ENCODE measurements around the gene C3orf18.

The C3orf18 gene

DNA sequence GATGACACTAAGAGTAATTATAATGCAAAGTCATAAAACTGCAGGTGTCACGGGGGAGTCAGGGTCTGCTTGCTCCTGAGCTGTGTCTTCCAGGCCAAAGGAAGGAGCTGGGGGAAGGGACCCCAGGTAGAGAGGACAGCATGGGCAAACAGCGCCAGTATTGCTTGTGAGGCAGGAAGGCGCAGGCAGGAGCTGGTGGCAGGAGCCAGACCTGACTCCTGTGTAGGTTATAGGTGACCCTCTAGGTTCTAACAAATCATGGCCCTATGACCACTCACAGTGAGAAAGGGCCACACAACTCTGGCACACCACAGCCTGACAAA lies 42.2 kb upstream of the C3orf18 start:
- Histone ChIP-seq H3K9ac (ENCODE audit: low read length) (no peak overlapping the region), H3K4me1 (ENCODE audit: control insufficient read depth, insufficient read depth, low read length) (peaks cover 34% of the 10 kb centered on the region), H3K27me3 (replicated peaks; ENCODE audit: control insufficient read depth, insufficient read depth, low read length) (no peaks in the 10 kb centered on the region), H3K36me3 (ENCODE audit: control insufficient read depth, insufficient read depth, low read length, severe bottlenecking) (peaks cover 23% of the 10 kb centered on the region), H3K4me3 (ENCODE audit: low read length) (no peak overlapping the region), H3K9me3 (ENCODE audit: control insufficient read depth, low read length) (no peaks in the 10 kb centered on the region)
- DNase-seq (ENCODE audit: low read depth), result no peak

DNA sequence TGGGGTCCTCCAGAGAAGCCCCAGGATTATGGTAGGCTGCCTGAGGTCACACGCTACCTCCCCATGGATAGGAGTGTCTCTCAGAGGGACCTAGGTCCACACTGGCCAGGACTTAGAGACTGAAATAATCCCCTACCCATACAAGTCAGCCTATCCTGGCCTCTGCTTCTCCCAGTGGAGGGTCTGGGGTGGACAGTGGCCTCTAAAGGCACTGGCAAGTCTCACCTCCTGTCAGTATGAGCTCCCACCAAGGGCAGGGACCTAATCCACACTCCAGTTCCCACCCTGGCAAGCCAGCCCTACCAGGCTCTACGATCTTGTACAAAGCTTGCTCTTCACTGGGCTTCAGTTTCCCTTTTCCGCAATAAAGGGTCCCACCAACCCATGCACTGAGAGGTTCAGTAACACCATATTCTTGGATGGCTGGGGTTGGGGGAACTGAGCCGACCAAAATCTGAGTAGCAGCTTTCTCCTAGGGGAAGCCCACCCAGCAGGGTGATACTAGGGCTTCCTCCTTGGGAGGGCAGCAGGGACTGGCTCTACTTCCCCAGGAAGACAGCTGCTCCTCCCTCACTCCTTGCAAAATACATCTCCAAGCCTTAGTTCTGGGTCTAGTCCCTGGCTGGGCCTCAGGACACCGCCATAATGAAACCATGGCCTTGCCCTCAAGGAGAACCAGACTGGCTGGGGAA lies 41.7 kb upstream of the C3orf18 start:
- Histone ChIP-seq H3K36me3 (ENCODE audit: control insufficient read depth, insufficient read depth, low read length, severe bottlenecking) (peaks cover 24% of the 10 kb centered on the region), H3K9ac (ENCODE audit: low read length) (no peak overlapping the region), H3K4me3 (ENCODE audit: low read length) (no peak overlapping the region), H3K4me1 (ENCODE audit: control insufficient read depth, insufficient read depth, low read length) (peaks cover 34% of the 10 kb centered on the region), H3K27me3 (replicated peaks; ENCODE audit: control insufficient read depth, insufficient read depth, low read length) (no peaks in the 10 kb centered on the region), H3K9me3 (ENCODE audit: control insufficient read depth, low read length) (no peaks in the 10 kb centered on the region)
- DNase-seq (ENCODE audit: low read depth), result no peak

DNA sequence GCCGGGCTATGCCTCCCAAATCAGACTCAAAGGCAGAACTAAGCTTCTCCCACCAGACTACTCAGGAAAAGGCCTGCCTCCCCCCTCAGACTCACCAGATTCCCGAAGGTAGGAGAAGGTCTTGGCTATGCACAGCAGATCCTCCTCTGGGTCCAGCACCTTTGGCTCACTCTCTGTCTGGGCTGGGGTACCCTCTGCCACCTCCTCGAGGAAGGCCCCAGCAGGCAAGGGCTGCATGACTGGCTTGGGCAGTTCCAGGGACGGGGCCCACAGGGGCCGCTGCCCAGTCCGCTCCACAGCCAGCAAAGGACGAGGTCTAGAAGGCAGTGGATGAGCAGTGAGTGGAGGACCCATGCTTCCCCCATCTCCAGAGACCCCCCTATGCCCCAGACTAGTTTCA lies 40.7 kb upstream of the C3orf18 start:
- no peak overlapping the region for H3K9ac ChIP-seq (ENCODE audit: low read length)
- H3K9me3 ChIP-seq (ENCODE audit: control insufficient read depth, low read length), result no peaks in the 10 kb centered on the region
- H3K36me3 ChIP-seq (ENCODE audit: control insufficient read depth, insufficient read depth, low read length, severe bottlenecking), result peaks cover 24% of the 10 kb centered on the region
- H3K4me1 ChIP-seq (ENCODE audit: control insufficient read depth, insufficient read depth, low read length), result peaks cover 30% of the 10 kb centered on the region
- no peak overlapping the region for H3K4me3 ChIP-seq (ENCODE audit: low read length)
- no peak for DNase-seq (ENCODE audit: low read depth)
- no peaks in the 10 kb centered on the region for H3K27me3 ChIP-seq (replicated peaks; ENCODE audit: control insufficient read depth, insufficient read depth, low read length)

DNA sequence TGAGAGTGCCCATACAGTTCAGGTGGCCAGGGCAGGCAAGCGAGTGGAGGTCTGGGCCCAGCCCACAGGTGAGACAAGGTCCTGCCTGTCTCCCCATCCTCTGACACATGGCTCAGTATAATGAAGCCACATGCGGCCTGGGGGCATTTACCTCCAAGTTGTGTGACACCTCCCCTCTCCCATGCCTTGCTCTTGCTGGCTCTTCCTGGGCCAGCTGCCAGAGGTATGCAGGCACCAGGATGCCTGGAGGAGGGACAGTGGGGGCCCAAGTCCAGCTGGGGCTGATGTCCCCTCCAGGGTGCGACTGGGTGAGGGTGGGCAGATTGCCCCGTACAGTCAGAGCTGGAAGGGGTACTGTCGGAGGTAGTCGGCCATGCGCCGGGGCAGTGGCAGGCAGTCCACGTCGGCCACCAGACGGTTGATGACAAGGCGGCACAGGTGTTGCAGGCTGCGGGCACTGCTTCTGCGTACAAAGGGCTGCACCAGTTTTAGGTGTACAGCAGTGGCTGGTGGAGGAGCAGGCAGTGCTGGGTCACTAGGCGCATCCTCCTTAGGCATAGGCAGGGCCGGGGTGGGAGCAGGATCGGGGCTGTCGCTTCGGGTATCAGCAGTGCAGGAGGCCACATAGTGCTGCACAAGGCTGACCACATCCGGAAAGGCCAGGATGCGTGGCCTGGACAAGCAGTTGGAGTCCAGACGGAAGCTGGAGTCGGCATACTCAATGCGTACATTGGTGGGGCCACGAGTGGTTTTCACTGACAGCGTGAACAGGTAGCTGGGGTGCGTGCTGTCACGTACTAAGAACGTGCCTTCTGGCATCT lies 39.9 kb upstream of the C3orf18 start:
- Histone ChIP-seq H3K4me3 (ENCODE audit: low read length) (no peak overlapping the region), H3K4me1 (ENCODE audit: control insufficient read depth, insufficient read depth, low read length) (peaks cover 27% of the 10 kb centered on the region), H3K9me3 (ENCODE audit: control insufficient read depth, low read length) (no peaks in the 10 kb centered on the region), H3K27me3 (replicated peaks; ENCODE audit: control insufficient read depth, insufficient read depth, low read length) (no peaks in the 10 kb centered on the region), H3K36me3 (ENCODE audit: control insufficient read depth, insufficient read depth, low read length, severe bottlenecking) (peaks cover 24% of the 10 kb centered on the region), H3K9ac (ENCODE audit: low read length) (no peak overlapping the region)
- no peak for DNase-seq (ENCODE audit: low read depth)

DNA sequence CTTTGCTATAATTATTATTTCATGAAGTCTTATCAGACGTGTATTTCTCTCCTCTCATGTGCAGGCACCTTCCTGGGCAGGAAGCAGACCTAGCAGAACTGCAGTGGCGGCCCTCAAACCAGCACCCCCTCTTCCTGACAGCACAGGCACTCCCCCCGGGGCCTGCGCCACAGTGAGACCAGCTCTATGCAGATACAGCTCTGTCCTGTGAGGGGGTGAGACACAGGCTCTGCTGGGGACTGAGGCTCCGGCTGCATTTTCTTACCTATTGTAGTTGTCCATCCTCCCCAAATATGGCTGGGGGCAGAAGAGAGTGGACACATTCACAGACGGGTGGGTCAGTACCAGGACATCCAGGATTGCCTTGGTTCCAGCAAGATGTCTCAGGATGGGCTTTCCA lies 39.0 kb upstream of the C3orf18 start:
- Histone ChIP-seq H3K27me3 (replicated peaks; ENCODE audit: control insufficient read depth, insufficient read depth, low read length) (no peaks in the 10 kb centered on the region), H3K36me3 (ENCODE audit: control insufficient read depth, insufficient read depth, low read length, severe bottlenecking) (peaks cover 24% of the 10 kb centered on the region), H3K4me1 (ENCODE audit: control insufficient read depth, insufficient read depth, low read length) (peaks cover 30% of the 10 kb centered on the region), H3K9me3 (ENCODE audit: control insufficient read depth, low read length) (no peaks in the 10 kb centered on the region), H3K4me3 (ENCODE audit: low read length) (no peak overlapping the region), H3K9ac (ENCODE audit: low read length) (no peak overlapping the region)
- no peak for DNase-seq (ENCODE audit: low read depth)

DNA sequence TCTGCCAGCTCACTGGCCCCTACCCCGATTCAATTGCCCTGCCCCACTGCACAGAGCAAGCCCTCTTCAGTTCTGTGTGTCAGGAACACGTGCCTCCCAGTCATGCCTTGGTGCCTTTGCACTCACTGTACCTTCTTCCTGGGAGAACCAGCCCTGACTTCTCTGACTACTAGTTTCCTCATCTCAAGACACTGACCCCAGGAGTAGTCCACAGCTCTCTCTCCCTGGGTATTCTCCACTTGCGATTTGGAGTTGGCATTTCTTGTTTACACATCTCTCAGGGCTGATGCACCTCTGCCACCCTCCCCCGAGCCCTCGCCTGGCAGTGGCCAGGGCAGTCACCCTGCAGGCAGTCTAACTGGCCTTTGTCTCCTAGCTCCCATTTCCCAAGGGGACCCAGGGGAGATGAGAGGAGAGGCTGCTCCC lies 38.4 kb upstream of the C3orf18 start:
- Histone ChIP-seq H3K4me3 (ENCODE audit: low read length) (no peak overlapping the region), H3K4me1 (ENCODE audit: control insufficient read depth, insufficient read depth, low read length) (peaks cover 31% of the 10 kb centered on the region), H3K9ac (ENCODE audit: low read length) (no peak overlapping the region), H3K9me3 (ENCODE audit: control insufficient read depth, low read length) (no peaks in the 10 kb centered on the region), H3K27me3 (replicated peaks; ENCODE audit: control insufficient read depth, insufficient read depth, low read length) (no peaks in the 10 kb centered on the region), H3K36me3 (ENCODE audit: control insufficient read depth, insufficient read depth, low read length, severe bottlenecking) (peaks cover 24% of the 10 kb centered on the region)
- no peak for DNase-seq (ENCODE audit: low read depth)

DNA sequence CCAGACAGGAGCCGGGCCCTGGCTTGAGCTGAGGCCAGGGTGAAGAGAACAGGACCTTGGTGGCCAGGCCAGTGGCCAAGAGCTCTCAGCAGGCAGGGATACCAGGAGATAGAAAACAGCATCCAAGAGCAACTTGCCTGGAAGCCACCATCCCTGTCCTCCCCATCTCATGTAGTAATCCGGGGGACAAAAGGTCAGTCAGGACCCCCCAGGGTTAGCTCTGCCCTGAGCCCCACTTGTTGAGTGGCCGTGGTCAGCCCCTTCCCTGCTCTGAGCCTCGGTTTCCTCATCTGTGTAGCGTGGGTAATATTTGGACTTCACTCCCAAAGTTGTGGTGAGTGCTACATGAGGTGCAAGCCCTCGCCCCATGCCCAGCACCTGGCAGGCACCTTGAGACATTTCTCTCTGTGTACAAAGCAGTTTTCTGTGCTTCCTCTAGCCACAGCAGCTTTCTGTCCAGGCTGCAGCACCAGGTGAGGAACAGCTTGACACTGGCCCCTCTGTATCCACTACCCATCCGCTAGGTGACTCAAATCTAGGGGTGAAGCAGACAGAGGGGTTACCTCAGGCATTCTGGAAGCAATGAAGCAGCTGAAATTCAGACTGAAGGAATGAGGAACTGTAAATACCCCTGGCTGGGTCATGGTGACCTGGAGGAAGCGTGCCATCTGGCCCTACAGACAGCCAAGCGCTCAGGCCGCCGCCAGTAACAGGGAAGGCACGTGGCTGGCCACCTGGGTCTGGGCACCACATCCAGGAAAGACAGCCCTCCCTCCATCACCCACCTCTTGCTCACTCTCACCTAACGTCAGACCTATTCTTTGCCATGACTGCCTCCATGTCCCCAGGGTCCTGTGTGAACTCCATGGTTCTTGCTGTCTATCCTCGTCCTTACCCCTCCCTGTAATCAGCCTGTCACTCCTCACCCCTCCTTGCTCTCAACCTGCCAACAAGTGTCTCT lies 37.4 kb upstream of the C3orf18 start:
- H3K4me1 ChIP-seq (ENCODE audit: control insufficient read depth, insufficient read depth, low read length), result peaks cover 32% of the 10 kb centered on the region
- H3K9me3 ChIP-seq (ENCODE audit: control insufficient read depth, low read length), result no peaks in the 10 kb centered on the region
- no peaks in the 10 kb centered on the region for H3K27me3 ChIP-seq (replicated peaks; ENCODE audit: control insufficient read depth, insufficient read depth, low read length)
- no peak for DNase-seq (ENCODE audit: low read depth)
- no peak overlapping the region for H3K4me3 ChIP-seq (ENCODE audit: low read length)
- peaks cover 24% of the 10 kb centered on the region for H3K36me3 ChIP-seq (ENCODE audit: control insufficient read depth, insufficient read depth, low read length, severe bottlenecking)
- no peak overlapping the region for H3K9ac ChIP-seq (ENCODE audit: low read length)

DNA sequence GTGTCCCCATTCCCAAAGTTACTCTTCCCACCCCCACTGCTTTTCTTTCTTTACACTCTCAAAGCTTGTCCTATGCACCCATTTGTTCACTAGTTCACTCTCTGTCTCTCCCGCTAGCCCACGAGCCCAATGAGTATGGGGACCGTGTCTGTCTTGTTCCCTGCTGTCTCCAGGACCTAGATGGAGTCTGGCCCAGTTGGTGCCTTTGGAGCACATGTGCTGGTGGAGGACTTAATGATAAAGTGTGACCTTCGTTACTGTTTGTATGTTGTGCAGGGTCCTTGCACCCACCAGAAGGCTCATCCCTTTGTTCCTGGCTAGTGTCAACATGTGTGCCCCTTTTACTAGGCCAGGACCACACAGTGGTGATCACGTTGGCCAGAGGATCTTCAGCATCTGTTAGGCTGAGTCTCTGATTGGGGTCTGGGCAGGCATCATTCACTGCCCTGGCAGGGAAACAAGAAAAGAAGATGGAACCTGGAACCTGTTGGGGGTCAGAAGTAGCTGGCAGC lies 36.6 kb upstream of the C3orf18 start:
- Histone ChIP-seq H3K4me1 (ENCODE audit: control insufficient read depth, insufficient read depth, low read length) (peaks cover 30% of the 10 kb centered on the region), H3K4me3 (ENCODE audit: low read length) (no peak overlapping the region), H3K9ac (ENCODE audit: low read length) (no peak overlapping the region), H3K27me3 (replicated peaks; ENCODE audit: control insufficient read depth, insufficient read depth, low read length) (no peaks in the 10 kb centered on the region), H3K9me3 (ENCODE audit: control insufficient read depth, low read length) (no peaks in the 10 kb centered on the region), H3K36me3 (ENCODE audit: control insufficient read depth, insufficient read depth, low read length, severe bottlenecking) (peaks cover 24% of the 10 kb centered on the region)
- no peak for DNase-seq (ENCODE audit: low read depth)

DNA sequence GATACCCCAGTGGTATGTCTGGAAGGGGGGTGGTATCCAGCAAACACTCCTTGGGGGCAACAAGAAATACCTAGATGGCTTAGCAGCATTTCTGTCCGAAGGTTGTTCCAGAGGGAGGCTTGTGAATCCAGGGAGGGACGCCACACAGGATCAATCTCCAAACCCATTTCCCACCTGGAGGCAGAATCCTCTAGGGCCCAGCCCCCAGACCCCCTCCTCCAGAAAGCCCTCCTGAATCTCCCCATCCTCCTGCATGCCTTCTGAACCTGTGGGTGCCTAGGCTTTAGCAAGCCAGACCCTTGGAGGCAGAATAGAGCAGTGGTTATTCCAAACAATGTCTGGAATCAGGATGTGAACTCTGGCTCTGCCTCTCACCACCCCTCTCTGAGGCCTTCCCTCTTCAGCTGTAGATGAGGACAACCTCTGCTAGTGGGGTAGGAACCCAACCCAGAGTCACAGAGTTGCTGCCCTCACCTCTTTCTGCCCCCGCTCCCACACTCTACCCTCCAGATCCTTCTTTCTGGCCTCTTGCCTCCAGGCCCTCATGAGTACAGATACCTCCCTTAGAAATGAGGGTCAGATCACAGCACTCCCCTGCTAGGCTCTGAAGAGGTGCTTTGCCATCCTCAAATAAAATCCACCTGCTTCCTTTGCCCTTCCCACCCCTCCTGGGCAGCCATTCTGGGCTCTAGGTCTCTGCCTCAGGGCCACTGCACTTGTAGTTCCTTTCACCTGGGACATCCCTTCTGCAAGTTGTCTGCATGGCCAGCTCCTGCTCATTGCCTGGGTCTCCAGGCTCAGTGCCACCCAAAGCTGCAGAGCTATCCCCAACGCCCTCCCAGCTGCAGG lies 35.9 kb upstream of the C3orf18 start:
- peaks cover 30% of the 10 kb centered on the region for H3K4me1 ChIP-seq (ENCODE audit: control insufficient read depth, insufficient read depth, low read length)
- no peak overlapping the region for H3K9ac ChIP-seq (ENCODE audit: low read length)
- H3K4me3 ChIP-seq (ENCODE audit: low read length), result no peak overlapping the region
- H3K27me3 ChIP-seq (replicated peaks; ENCODE audit: control insufficient read depth, insufficient read depth, low read length), result no peaks in the 10 kb centered on the region
- no peak for DNase-seq (ENCODE audit: low read depth)
- no peaks in the 10 kb centered on the region for H3K9me3 ChIP-seq (ENCODE audit: control insufficient read depth, low read length)
- peaks cover 24% of the 10 kb centered on the region for H3K36me3 ChIP-seq (ENCODE audit: control insufficient read depth, insufficient read depth, low read length, severe bottlenecking)

DNA sequence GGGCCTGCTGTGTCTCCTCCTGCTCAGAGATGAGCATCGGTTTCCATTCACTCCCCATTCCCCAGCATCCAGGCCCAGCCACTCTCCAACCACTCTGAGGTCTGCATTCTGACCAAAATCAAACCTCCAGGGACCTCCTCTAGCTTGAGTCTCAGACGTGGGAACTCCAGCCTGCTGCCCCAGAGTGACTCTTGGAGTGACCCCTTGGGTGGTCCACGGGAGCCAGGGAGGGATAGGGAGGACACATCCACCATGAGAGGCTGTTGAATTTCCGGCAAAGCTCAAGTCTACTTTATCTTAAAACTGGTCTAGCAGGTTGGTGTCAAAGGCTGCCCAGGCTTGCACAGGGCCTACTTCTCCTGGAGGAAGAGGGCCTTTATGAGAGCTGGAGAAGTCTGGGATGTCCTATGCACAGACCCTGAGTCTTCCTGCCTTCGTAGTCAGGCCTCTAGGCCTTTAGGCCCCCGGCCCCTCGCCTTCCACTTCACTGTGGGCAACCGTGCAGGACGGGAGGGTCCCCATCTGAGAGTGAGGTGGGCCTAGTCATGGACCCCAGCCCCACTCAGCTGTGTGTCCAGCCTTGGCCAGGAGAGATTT lies 35.1 kb upstream of the C3orf18 start:
- no peak for DNase-seq (ENCODE audit: low read depth)
- Histone ChIP-seq H3K9ac (ENCODE audit: low read length) (peak overlapping the region; percentile 53), H3K4me3 (ENCODE audit: low read length) (no peak overlapping the region), H3K36me3 (ENCODE audit: control insufficient read depth, insufficient read depth, low read length, severe bottlenecking) (peaks cover 19% of the 10 kb centered on the region), H3K27me3 (replicated peaks; ENCODE audit: control insufficient read depth, insufficient read depth, low read length) (no peaks in the 10 kb centered on the region), H3K9me3 (ENCODE audit: control insufficient read depth, low read length) (no peaks in the 10 kb centered on the region), H3K4me1 (ENCODE audit: control insufficient read depth, insufficient read depth, low read length) (peaks cover 30% of the 10 kb centered on the region)
